NCI-H1694 treated with DMSO at 0.1 percent for 48 hours (cell line): ENCODE measurements around the gene RAB40B.
"Not testable (repeated sequence)": the region's sequence is repeated elsewhere in the genome, so short reads cannot be mapped to it uniquely, and the experiment has no call there.

Source experiments
- DNase-seq: peaks from one replicate; lab custom pipeline; 2025; lab: John Stamatoyannopoulos, UW

Gene RAB40B

GRCh38 chr17:82668024-82668630 lies 30.4 kb downstream of the RAB40B start:
- no peak for DNase-seq

- DNase-seq, result no peak
These were observed 30.9 kb downstream of the RAB40B start for GRCh38 chr17:82667668-82668000.

GRCh38 chr17:82666931-82667667 lies 31.4 kb downstream of the RAB40B start:
- DNase-seq, result no peak

- no peak for DNase-seq
These were observed 32.6 kb downstream of the RAB40B start for GRCh38 chr17:82665891-82666290.

GRCh38 chr17:82665217-82665616 lies 33.3 kb downstream of the RAB40B start:
- DNase-seq, result no peak

- DNase-seq, result no peak
These were observed 33.8 kb downstream of the RAB40B start for GRCh38 chr17:82664701-82665182.

GRCh38 chr17:82664276-82664575 lies 34.3 kb downstream of the RAB40B start:
- no peak for DNase-seq

GRCh38 chr17:82663381-82664275 lies 34.9 kb downstream of the RAB40B start:
- DNase-seq, result no peak

- DNase-seq, result no peak
These were observed 35.7 kb downstream of the RAB40B start for GRCh38 chr17:82662711-82663261.

GRCh38 chr17:82661717-82662683 lies 36.5 kb downstream of the RAB40B start:
- DNase-seq, result no peak

GRCh38 chr17:82659886-82660285 lies 38.6 kb downstream of the RAB40B start:
- no peak for DNase-seq

GRCh38 chr17:82658796-82659452 lies 39.6 kb downstream of the RAB40B start:
- no peak for DNase-seq

GRCh38 chr17:82658331-82658730 lies 40.2 kb downstream of the RAB40B start:
- DNase-seq, result no peak

- no peak for DNase-seq
These were observed 40.6 kb downstream of the RAB40B start for GRCh38 chr17:82657926-82658325.

GRCh38 chr17:82656266-82656665 lies 42.2 kb downstream of the RAB40B start:
- no peak for DNase-seq

GRCh38 chr17:82655523-82655922 lies 43.0 kb downstream of the RAB40B start:
- DNase-seq, result no peak

- DNase-seq, result no peak
These were observed 43.4 kb downstream of the RAB40B start for GRCh38 chr17:82655038-82655479.

GRCh38 chr17:82654611-82655010 lies 43.9 kb downstream of the RAB40B start:
- not testable (repeated sequence) for DNase-seq

GRCh38 chr17:82653651-82654528 lies 44.6 kb downstream of the RAB40B start:
- no peak for DNase-seq

- DNase-seq, result no peak
These were observed 47.8 kb downstream of the RAB40B start for GRCh38 chr17:82650723-82651122.
